Stimulated activated naive CD8-positive, alpha-beta T cell treated with anti-CD3 and anti-CD28 coated beads, Interleukin-15, amount 100 ng/mL, for 72 hours (primary cell): Measurements from ENCODE around the gene TXNIP.

Experiments used
- ATAC-seq: fragments of 150-1000 bp; cut with Tn5 transposase; 2 replicates; pipeline ENCODE4 v1.10.0; 2021; ENCODE audit warnings: mild to moderate bottlenecking, moderate library complexity
- DNase-seq, 2 donors: peaks; one replicate each; pipeline ENCODE4 v3.0.0; 2021 to 2022
- H3K27ac Mint-ChIP-seq, 2 donors: one replicate each; pipeline ENCODE4 v1.8.0; 2022; ENCODE audit warnings: mild to moderate bottlenecking in 2 of 2, mixed read lengths in 2 of 2, moderate library complexity in 2 of 2
- H3K27me3 Mint-ChIP-seq: one replicate; pipeline ENCODE4 v1.8.0; 2022; ENCODE audit warnings: mixed read lengths
- H3K4me1 Mint-ChIP-seq: one replicate; pipeline ENCODE4 v1.8.0; 2022; ENCODE audit warnings: mild to moderate bottlenecking, mixed read lengths
- H3K4me3 Mint-ChIP-seq, 2 donors: one replicate each; pipeline ENCODE4 v1.8.0; 2022; ENCODE audit warnings: mild to moderate bottlenecking in 2 of 2, mixed read lengths in 2 of 2, moderate library complexity in 1 of 2
- H3K9me3 Mint-ChIP-seq, 2 donors: one replicate each; pipeline ENCODE4 v1.8.0; 2022; ENCODE audit warnings: mixed read lengths in 2 of 2

Gene TXNIP

GRCh38 chr1:145994391-145995120, 1.8 kb downstream of the TXNIP start:
- peak overlapping the region; percentile 85 to 89 for H3K4me3 Mint-ChIP-seq
- peak; percentile 58 for ATAC-seq
- H3K27me3 Mint-ChIP-seq, result no peaks in the 10 kb centered on the region
- peak overlapping the region; percentile 81 to 99 for H3K27ac Mint-ChIP-seq
- peaks cover 67% of the 10 kb centered on the region for H3K4me1 Mint-ChIP-seq
- H3K9me3 Mint-ChIP-seq, result no peaks in the 10 kb centered on the region
- DNase-seq, result peak in 1 of 2 donors; percentile 70

GRCh38 chr1:145993618-145994390, 2.6 kb downstream of the TXNIP start:
- Mint-ChIP-seq H3K4me3 (peak overlapping the region; percentile 85 to 89), H3K4me1 (peaks cover 63% of the 10 kb centered on the region), H3K27me3 (no peaks in the 10 kb centered on the region), H3K9me3 (no peaks in the 10 kb centered on the region), H3K27ac (peak overlapping the region; percentile 81 to 99)
- ATAC-seq (no peak), DNase-seq (no peak)

GRCh38 chr1:145992958-145993617, 3.3 kb downstream of the TXNIP start:
- Mint-ChIP-seq H3K9me3 (no peaks in the 10 kb centered on the region), H3K27me3 (no peaks in the 10 kb centered on the region), H3K4me3 (peak overlapping the region; percentile 85 to 89), H3K4me1 (peaks cover 63% of the 10 kb centered on the region), H3K27ac (peak overlapping the region; percentile 73 to 81)
- no peak for ATAC-seq
- DNase-seq, result no peak

GRCh38 chr1:145992502-145992936, 3.9 kb downstream of the TXNIP start:
- Mint-ChIP-seq H3K27ac (peak overlapping the region; percentile 28 to 30), H3K4me3 (peak overlapping the region; percentile 85 to 89), H3K9me3 (no peaks in the 10 kb centered on the region), H3K4me1 (peaks cover 63% of the 10 kb centered on the region), H3K27me3 (no peaks in the 10 kb centered on the region)
- ATAC-seq (no peak), DNase-seq (no peak)

- ATAC-seq (no peak), DNase-seq (no peak)
- Mint-ChIP-seq H3K27me3 (no peaks in the 10 kb centered on the region), H3K4me1 (peaks cover 62% of the 10 kb centered on the region), H3K27ac (no peak overlapping the region), H3K9me3 (no peaks in the 10 kb centered on the region), H3K4me3 (peak overlapping the region; percentile 51 to 85)
These were observed 4.5 kb downstream of the TXNIP start for GRCh38 chr1:145991735-145992412.

GRCh38 chr1:145990249-145990855, 6.0 kb downstream of the TXNIP start:
- Mint-ChIP-seq H3K27me3 (no peaks in the 10 kb centered on the region), H3K4me1 (peaks cover 62% of the 10 kb centered on the region), H3K4me3 (no peak overlapping the region), H3K27ac (peak overlapping the region in 1 of 2 donors; percentile 69), H3K9me3 (no peaks in the 10 kb centered on the region)
- peak; percentile 11 for ATAC-seq
- no peak for DNase-seq

- H3K27ac Mint-ChIP-seq, result peak overlapping the region in 1 of 2 donors; percentile 37
- no peak for DNase-seq
- peaks cover 57% of the 10 kb centered on the region for H3K4me1 Mint-ChIP-seq
- ATAC-seq, result peak; percentile 46
- no peaks in the 10 kb centered on the region for H3K27me3 Mint-ChIP-seq
- H3K4me3 Mint-ChIP-seq, result peak overlapping the region in 1 of 2 donors; percentile 1
- H3K9me3 Mint-ChIP-seq, result no peaks in the 10 kb centered on the region
These were observed 7.6 kb downstream of the TXNIP start for GRCh38 chr1:145988773-145989172.

GRCh38 chr1:145987926-145988325, 8.5 kb downstream of the TXNIP start:
- Mint-ChIP-seq H3K9me3 (no peaks in the 10 kb centered on the region), H3K27me3 (no peaks in the 10 kb centered on the region), H3K27ac (no peak overlapping the region), H3K4me3 (no peak overlapping the region), H3K4me1 (peaks cover 49% of the 10 kb centered on the region)
- ATAC-seq (no peak), DNase-seq (no peak)

GRCh38 chr1:145986551-145986950, 9.8 kb downstream of the TXNIP start:
- no peak overlapping the region for H3K27ac Mint-ChIP-seq
- DNase-seq (no peak), ATAC-seq (no peak)
- H3K4me1 Mint-ChIP-seq, result peaks cover 35% of the 10 kb centered on the region
- no peaks in the 10 kb centered on the region for H3K27me3 Mint-ChIP-seq
- no peaks in the 10 kb centered on the region for H3K9me3 Mint-ChIP-seq
- no peak overlapping the region for H3K4me3 Mint-ChIP-seq

GRCh38 chr1:145985502-145986439, 10.6 kb downstream of the TXNIP start:
- Mint-ChIP-seq H3K9me3 (no peaks in the 10 kb centered on the region), H3K27ac (peak overlapping the region; percentile 77 to 89), H3K27me3 (no peaks in the 10 kb centered on the region), H3K4me1 (peaks cover 27% of the 10 kb centered on the region), H3K4me3 (peak overlapping the region; percentile 65 to 70)
- no peak for ATAC-seq
- no peak for DNase-seq

- DNase-seq (no peak), ATAC-seq (no peak)
- Mint-ChIP-seq H3K27me3 (no peaks in the 10 kb centered on the region), H3K9me3 (no peaks in the 10 kb centered on the region), H3K4me1 (peaks cover 21% of the 10 kb centered on the region), H3K27ac (peak overlapping the region; percentile 77 to 89), H3K4me3 (peak overlapping the region; percentile 65 to 70)
These were observed 11.3 kb downstream of the TXNIP start for GRCh38 chr1:145985129-145985501.

GRCh38 chr1:145983960-145984830, 12.2 kb downstream of the TXNIP start:
- DNase-seq, result no peak
- Mint-ChIP-seq H3K27me3 (no peaks in the 10 kb centered on the region), H3K9me3 (no peaks in the 10 kb centered on the region), H3K4me1 (peaks cover 19% of the 10 kb centered on the region), H3K4me3 (peak overlapping the region; percentile 65 to 70), H3K27ac (peak overlapping the region in 1 of 2 donors; percentile 52)
- ATAC-seq, result no peak

GRCh38 chr1:145983206-145983675, 13.1 kb downstream of the TXNIP start:
- H3K27me3 Mint-ChIP-seq, result no peaks in the 10 kb centered on the region
- H3K4me1 Mint-ChIP-seq, result peaks cover 11% of the 10 kb centered on the region
- DNase-seq (no peak), ATAC-seq (no peak)
- H3K27ac Mint-ChIP-seq, result peak overlapping the region; percentile 7 to 38
- H3K9me3 Mint-ChIP-seq, result no peaks in the 10 kb centered on the region
- no peak overlapping the region for H3K4me3 Mint-ChIP-seq
